GDM1 (cell line): ENCODE measurements around the gene PCNT.
"Not testable (repeated sequence)": the region's sequence is repeated elsewhere in the genome, so short reads cannot be mapped to it uniquely, and the experiment has no call there.

Source experiments
- DNase-seq: peaks from one replicate; lab custom pipeline; 2025; lab: John Stamatoyannopoulos, UW

The PCNT gene

DNA sequence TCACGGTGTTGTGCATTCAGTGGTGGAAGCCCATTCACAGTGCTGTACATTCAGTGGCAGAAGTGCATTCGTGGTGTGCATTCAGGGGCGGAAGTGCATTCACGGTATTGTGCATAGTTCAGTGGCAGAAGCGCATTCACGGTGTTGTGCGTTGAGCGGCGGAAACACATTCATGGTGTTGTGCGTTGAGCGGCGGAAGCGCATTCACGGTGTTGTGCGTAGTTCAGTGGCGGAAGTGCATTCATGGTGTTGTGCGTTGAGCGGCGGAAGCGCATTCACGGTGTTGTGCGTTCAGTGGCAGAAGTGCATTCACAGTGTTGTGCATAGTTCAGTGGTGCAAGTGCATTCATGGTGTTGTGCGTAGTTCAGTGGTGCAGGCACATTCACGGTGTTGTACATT, 60.6 kb downstream of the PCNT start:
- no peak for DNase-seq

DNA sequence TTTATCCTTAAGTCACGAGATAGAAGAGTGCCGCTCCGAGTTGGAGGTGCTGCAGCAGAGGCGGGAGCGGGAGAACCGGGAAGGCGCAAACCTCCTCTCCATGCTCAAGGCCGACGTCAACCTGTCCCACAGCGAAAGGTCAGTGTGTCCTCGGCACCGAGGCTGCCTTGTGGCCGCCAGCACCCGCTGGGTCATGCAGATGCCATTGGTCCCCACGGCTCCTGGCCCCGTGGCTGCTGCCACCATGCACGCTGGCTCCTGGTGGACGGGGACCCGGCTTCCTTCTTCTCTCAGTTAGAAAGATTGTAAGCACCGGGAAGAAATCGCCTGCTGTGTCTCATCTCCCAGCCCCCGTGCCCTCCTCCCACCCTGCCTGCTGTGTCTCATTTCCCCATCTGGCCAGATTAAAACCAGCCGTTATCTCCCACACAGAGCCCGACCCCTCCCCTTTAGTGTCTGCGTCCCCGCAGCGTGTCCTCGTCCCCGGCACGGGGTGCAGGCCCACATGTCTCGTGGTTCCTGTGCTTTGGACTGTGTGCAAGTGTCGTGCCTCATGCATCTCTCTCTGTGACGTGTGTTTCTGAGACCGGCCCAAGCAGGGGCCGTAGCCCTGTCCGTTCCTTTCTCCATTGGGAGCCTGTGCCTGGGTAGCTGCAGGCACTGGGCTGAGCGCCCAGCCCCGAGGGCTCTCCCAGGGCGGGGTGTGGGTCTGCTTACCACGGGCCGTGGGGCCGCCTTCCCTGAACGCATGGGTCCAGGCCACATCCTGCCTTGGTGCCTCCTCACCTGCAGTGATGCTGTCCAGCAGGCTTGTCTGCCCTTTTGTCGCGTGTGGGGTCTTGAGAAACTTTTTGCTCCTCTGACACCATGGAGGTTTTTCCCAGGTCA, 62.1 kb downstream of the PCNT start:
- no peak for DNase-seq

DNA sequence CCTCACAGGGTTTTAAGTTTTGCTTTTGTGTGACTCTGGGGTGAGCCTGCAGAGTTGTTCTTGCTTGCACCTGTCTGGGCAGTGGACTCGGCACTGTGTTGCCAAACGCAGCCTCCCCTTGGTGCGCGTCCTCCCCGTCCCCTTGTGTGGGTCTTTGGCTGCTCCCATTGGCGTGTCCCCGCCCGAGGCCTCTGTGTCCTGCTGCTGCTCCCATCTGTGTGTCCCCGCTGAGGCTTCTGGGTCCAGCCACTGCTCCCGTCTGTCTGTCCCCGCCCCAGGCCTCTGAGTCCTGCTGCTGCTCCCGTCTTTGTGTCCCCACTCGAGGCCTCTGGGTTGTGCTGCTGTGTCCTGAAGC, 62.8 kb downstream of the PCNT start:
- no peak for DNase-seq

DNA sequence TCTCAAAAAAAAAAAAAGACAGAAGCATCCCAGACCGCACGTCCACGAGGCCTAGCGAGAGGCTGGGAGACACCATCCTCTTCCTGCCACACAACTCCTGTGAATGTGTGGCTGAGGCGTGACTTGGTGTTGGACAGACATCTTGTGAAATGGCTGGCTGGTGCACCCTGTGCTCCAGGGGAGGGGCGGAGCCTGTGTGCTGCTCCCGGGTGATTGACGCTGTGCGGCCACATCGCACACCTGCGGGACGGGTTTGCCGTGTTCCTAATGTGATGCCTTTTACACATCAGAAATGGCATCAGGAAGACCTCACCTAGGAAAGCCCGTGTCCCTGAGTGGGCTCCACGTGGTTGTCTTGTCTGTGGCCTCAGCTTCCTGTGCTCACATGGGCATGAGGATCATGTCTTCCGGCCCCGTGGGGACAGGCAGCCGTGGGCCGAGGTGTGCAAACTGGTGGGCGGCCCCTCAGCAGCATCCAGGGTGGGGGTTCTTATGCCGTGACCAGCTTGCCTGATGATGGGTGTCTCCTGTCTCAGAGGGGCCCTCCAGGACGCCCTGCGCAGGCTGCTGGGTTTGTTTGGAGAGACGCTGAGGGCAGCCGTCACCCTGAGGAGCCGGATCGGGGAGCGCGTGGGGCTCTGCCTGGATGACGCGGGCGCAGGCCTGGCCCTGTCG, 64.4 kb downstream of the PCNT start:
- DNase-seq = no peak

DNA sequence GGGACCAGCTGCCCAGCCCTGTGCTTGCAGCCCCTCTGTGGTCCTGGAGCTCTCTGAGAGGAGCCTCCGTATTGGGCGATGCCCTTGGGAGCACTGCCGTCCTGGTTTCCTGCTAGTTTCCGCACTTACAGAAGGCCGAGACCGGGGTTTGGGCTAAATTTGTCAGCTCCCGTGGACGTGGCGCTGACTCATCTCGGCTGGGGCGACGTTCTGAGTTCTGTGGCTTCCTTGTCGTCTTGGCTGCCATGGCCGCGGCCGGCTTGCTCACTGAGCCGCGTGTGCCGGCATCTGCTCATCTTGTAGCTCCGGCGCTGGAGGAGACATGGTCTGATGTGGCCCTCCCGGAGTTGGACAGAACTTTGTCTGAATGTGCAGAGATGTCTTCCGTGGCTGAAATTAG, 64.9 kb downstream of the PCNT start:
- no peak for DNase-seq

DNA sequence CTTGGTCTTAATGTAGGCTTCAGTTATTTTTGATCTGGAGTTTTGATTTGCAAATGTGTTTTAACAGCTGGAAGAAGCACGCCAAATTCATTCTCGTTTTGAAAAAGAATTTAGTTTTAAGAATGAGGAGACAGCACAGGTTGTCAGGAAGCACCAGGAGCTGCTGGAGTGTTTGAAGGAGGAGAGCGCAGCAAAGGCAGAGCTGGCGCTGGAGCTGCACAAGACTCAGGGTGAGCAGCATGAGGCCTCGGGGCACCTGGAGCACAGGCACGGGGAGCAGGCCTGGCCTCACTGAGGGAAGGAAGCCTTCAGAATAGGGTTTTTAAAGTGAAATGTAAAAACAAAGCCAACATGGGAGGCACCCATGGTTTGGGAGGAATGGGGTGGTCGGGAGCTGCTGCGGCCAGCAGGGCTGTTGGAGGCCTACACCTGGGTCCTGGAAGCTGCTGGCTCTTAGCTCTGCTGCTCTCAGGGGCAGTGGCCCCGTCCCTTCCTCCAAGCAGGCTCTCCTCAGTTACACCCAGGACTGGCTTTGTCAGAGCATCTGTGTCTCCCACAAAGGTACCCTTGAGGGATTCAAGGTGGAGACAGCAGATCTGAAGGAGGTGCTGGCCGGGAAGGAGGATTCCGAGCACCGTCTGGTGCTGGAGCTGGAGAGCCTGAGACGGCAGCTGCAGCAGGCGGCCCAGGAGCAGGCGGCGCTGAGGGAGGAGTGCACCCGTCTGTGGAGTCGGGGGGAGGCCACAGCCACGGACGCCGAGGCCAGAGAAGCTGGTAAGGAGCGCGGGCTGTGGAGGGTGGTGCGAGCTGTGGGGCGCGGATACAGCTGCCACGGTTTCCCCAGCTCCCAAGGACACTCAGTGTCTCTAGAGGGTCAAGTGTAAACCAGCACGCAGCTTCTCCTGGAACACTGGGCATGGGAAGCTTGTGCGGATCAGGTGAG, 66.9 kb downstream of the PCNT start:
- DNase-seq = no peak

DNA sequence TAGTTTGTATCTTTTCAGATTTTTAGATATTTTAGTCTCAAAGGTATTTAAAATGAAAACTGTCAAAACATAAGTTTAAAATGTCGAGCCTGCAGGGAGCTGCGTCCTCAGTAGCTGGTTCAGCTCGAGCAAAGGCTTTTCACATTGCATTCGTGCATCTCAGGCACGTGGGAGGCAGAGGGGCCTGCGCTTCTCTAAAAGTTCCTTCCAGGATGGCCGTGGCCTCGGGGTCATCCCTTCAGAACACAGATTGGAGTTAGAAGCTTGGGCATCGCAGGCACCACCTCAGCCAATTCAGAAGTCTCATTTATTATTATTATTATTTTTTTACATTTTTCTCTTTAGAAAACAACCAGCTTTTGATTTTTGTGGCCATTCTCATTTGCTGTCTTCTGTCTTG, 67.8 kb downstream of the PCNT start:
- DNase-seq = no peak

DNA sequence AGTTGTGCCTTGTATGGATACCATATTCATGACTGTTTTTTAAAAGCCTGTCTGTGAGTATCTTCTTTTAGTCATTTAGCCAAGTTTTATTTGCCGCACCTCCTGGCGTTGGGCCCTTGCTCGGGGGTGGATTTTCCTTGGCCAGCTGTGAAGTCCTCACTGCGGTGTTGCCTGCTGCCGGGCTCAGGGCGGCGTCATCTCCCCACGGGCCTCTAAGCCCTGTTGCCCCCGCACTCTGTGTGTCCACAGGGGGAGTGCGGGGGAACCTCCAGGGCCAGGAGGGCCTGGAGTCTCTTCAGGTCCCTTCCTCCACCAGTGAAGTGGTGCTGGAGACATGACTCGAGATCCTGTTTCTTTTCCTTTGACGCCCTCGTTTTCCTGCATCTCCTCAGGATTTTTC, 69.0 kb downstream of the PCNT start:
- no peak for DNase-seq

DNA sequence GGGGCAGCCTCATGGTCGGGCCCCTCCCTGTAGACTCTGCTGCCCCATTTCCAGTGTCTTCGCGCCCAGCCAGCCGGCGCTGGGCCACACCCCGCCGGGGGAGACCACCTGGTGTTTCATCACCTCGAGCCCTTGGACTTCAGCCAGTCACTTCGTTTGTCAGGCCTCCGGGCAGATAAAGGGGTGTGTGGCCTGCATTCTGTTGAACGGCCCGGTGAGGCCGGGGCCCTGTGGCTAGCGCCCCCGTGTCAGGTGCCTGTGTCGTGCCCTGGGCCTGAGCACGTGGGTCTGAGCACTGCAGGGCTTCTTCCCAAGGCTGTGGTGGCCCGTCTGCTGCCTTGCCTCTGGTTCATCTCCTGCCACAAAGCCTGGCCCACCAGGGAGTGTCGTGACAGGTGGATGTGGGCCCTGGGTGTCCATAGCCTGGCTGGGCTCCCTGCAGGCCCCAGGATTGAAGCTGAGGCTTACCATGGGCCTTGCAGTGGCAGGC, 69.5 kb downstream of the PCNT start:
- no peak for DNase-seq

DNA sequence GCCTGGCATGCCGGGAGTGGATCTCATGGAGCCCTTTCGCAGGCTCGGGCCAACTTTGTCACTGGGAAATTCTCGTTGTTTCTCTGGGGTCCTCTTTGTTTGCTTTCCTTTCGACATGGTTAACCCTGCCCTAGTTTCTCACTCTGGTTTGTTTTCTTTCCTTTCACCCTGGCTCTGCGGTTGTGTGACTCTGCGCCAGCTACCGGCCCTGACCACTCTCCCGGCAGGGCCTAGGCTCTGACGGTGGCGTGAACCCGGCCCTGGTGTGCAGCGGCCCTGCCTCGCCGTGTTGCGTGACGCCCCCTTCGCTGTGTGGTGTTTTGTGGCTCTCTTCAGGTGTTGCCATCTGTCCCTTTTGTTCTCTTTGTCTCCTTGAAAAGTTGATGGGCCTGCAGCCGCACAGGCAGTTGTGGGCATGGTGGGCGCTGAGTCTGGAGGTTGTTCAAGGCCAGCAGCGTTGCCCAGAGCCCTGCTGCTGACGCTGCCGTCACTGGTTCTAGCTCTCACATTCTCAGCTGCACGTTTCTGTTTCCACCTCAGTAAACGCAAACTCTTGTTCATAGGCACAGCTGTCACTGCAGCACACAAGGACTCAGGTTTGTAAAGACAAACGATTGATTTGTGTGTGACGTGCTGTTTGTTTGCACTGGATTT, 70.1 kb downstream of the PCNT start:
- no peak for DNase-seq

DNA sequence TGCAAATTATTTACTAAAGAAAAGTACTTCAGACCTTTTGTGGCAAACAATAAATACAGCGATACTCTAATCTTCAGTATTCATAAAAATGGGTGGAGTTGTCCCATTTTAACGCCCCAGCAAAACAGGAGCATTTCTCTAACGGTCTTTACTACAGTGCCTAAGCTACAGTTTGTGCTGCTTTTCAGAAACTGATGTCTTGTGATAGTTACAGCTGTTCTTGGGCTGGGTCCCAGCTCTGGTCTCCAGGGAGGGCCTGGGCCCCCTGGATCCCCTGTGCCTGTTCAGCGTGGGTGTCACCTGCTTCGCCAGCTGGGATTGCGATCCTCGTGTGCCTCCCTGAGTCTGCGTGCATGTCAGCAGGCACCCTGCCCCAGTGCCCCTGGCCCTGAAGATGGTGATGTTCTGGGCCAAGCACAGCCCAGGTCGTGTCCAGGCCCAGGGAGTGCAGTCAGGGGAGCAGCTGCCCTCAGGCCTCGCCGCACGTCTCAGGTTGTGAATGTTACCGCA, 70.7 kb downstream of the PCNT start:
- DNase-seq = no peak

DNA sequence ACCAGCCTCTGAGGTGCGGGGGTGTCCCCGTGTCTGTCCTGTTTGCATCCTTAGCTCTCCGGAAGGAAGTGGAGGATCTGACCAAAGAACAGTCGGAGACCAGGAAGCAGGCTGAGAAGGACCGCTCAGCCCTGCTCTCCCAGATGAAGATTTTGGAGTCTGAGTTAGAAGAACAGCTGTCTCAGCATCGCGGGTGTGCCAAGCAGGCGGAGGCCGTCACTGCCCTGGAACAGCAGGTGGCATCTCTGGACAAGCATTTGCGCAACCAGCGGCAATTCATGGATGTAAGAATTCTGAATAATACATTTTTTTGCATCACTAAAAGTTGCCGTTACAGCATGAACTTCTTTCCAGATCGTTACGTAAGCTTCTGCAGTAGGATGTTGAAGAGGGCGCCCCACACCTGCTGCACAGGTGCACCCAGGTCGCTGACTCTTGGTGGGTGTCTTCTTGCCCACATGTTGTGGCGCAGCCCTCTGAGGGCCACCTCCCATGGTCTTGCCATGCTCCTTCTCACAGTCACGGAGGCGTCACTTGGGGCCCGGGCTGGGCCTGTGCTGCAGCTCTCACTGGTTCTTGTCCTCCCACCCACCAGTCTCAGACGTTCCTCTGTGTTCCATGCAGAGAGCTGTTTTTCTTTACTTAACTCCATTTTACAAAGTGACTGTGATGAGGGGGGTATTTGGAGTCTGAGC, 73.4 kb downstream of the PCNT start:
- DNase-seq = no peak

DNA sequence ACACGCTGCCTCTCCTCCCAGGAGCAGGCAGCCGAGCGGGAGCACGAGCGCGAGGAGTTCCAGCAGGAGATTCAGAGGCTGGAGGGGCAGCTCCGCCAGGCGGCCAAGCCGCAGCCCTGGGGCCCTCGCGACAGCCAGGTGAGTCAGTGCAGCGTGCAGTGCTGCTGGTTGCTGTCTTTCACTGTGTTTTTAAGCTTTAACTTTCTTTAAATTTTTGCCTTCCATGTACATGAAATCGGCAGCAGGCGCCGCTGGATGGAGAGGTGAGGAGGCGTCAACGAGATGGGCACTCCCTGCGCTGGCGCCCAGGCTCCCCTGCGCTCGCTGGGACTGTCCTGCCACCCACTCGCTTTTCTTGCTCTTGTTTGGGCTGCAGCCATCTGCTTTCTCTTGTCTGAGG, 74.0 kb downstream of the PCNT start:
- DNase-seq = no peak

DNA sequence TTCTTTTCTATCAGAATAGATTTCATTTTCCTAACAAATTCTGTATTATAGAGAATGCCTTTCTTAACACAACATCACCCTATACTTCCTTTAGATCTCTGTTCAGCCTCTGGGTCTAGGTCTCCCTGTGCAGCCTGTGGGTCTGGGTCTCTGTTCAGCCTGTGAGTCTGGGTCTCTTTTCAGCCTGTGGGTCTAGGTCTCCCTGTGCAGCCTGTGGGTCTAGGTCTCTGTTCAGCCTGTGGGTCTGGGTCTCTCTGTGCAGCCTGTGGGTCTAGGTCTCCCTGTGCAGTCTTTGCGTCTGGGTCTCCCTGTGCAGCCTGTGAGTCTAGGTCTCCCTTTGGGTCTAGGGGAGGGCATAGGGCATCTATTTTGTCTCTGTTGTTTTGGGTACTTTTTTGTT, 75.2 kb downstream of the PCNT start:
- no peak for DNase-seq

DNA sequence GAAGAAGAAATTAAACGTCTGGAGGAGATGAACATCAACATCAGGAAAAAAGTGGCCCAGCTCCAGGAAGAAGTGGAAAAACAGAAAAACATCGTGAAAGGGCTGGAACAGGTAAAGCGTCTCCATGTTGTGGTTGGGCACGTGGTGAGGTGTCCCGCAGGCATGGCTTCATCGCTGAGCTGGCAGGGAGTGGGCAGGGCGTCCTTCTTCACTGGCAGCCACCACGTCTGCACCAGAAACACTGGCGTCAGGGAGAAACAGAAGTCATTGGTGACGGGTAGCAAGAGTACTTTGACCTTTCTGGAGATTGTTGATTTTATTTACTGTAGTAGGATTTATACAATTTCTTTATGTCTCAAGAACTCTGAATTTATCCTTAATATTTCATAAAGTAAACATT, 75.7 kb downstream of the PCNT start:
- DNase-seq = no peak

DNA sequence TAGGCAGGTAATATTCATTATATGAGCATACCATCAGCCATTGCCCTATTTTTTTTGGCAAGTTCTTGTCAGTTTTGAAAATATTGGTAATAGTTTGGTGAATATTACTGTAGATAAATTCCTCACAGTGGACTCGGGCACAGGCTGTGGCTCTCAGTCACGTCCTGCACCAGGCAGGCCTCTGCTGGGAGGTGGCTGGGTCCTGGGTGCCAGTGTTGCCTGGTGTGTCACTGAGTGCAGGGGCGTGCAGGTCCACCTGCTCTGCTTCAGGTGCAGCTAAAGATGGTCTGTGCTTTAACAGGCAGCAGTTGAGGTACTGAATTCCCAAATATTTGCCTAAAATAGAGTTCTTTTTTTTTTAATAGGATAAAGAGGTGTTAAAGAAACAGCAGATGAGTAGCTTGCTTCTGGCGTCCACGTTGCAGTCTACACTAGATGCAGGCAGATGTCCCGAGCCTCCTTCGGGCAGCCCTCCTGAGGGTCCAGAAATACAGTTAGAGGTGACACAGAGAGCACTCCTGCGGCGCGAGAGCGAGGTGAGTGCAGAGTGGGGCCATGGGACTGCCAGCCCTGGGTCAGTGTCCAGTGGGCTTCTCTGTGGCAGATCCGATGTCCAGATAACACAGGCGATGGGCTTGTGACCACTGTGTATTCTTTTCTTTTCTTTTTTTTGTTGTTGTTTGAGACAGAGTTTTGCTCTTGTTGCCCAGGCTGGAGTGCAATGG, 77.4 kb downstream of the PCNT start:
- no peak for DNase-seq

DNA sequence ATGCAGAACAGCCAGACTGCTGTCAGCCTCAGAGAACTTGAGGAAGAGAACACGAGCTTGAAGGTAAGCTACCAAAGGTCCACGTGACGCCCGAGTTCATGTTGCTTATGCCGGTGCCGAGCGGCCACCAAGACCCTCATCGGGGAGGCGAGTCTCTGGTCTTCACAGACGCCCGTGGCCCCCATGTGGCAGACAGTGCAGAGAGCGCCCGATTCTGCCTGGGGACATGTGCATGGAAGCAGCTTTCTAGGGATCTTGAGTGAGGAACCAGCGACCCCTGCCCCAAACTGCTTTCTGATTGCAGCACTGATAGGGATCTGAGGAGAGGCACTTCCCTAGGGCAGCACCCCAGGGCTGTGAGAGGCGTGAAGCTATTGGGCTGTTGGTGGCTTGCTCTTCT, 78.5 kb downstream of the PCNT start:
- no peak for DNase-seq

DNA sequence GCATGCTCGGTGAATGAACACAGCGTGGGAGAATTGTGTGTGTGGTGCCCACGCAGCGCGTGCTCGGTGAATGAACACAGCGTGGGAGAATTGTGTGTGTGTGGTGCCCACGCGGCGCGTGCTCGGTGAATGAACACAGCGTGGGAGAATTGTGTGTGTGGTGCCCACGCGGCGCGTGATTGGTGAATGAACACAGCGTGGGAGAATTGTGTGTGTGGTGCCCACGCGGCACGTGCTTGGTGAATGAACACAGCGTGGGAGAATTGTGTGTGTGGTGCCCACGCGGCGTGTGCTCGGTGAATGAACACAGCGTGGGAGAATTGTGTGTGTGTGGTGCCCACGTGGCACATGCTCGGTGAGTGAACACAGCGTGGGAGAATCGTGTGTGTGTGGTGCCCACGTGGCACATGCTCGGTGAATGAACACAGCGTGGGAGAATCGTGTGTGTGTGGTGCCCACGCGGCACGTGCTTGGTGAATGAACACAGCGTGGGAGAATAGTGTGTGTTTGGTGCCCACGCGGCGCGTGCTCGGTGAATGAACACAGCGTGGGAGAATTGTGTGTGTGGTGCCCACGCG, 79.4 kb downstream of the PCNT start:
- not testable (repeated sequence) for DNase-seq

DNA sequence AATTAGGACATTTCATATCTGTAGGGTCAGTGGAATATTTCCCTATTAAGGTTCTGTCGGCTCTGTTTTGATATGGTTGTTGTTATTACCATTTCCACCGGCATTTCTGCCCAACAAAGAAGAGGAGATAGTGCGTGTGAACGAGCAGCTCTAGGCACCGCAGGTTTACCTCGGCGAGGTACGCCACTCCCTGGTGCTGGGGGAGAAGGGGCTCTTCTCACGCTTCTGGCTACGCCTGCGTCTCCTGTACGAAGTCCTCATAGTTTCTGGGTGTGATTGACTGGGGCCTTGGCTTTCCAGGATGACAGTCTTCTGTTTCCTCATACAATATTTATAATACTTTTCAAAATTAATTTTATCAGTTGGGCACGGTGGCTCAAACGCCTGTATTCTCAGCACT, 80.3 kb downstream of the PCNT start:
- DNase-seq = no peak

DNA sequence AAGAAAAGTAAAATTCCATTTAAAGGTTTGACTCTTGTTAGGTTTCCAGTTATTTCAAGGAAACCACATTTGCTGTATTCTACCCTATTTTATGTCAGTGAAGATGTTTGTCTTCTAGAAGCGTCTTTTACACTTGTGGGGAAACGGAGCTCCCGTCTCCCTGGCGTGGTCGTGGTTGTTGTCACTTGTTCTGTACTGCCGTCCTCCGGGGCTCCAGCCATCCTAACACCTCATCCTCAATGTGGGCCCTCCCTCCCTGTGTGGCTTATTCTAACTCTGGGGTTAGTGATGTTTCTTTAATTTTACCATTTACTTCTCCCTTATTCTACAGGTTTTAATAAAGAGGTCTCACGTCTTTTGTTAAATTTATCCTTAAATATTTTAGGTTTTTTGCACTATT, 82.0 kb downstream of the PCNT start:
- no peak for DNase-seq
